ENCODE data around the gene TRMT10A. TPM values are rescaled to one million over a fixed set of nuclear protein-coding genes. Genes with fewer than 3 reads are reported as not detected.

TRMT10A gene
- total RNA-seq, 1 experiment from 2014 or later: 4.6 TPM

- Histone ChIP-seq H3K4ac (ENCODE audit: low read depth, low read length) (no peak overlapping the region), H3K27me3 (ENCODE audit: insufficient read depth, low read length) (no peaks in the 10 kb centered on the region), H4K8ac (replicated peaks; ENCODE audit: insufficient read length, low read depth, low read length) (no peak overlapping the region), H3K56ac (ENCODE audit: insufficient read length, low read depth, low read length) (no peak overlapping the region), H3K79me2 (ENCODE audit: insufficient read depth, low read length) (no peaks in the 10 kb centered on the region), H2AFZ (ENCODE audit: low read length) (no peak overlapping the region), H2BK12ac (ENCODE audit: insufficient read length, low read depth, low read length) (no peak overlapping the region), H3K18ac (ENCODE audit: insufficient read length, low read depth, low read length) (no peak overlapping the region), H4K20me1 (ENCODE audit: control insufficient read depth, insufficient read depth, insufficient read length) (no peaks in the 10 kb centered on the region), H3K27ac (ENCODE audit: insufficient read length, low read depth, low read length) (no peak overlapping the region), H3K4me1 (ENCODE audit: insufficient read depth, low read length) (no peaks in the 10 kb centered on the region; the same call in 1 of the 2 replicates), H4K5ac (ENCODE audit: insufficient read length, low read depth, low read length) (no peak overlapping the region), H2BK5ac (ENCODE audit: insufficient read length, low read length) (no peak overlapping the region), H3K9ac (ENCODE audit: extremely low read depth, insufficient read length, low read length) (no peak overlapping the region), H3K79me1 (ENCODE audit: insufficient read depth, low read depth, low read length, poor library complexity, severe bottlenecking) (no peaks in the 10 kb centered on the region), H4K91ac (ENCODE audit: insufficient read length, low read depth, low read length) (no peak overlapping the region), H2BK15ac (ENCODE audit: low read depth, low read length) (no peak overlapping the region), H3K23ac (ENCODE audit: insufficient read length, low read depth, low read length) (no peak overlapping the region), H3K23me2 (ENCODE audit: insufficient read length, low read depth, low read length, poor library complexity, severe bottlenecking) (no peaks in the 10 kb centered on the region), H2AK5ac (ENCODE audit: insufficient read length, low read length) (no peak overlapping the region), H3K4me2 (ENCODE audit: insufficient read depth, insufficient read length, low read length) (no peak overlapping the region), H3T11ph (ENCODE audit: low read length) (no peak overlapping the region), H2BK120ac (ENCODE audit: low read depth, low read length, poor library complexity, severe bottlenecking) (no peak overlapping the region), H3K9me3 (ENCODE audit: control insufficient read depth, low read depth, low read length) (no peaks in the 10 kb centered on the region), H3K14ac (ENCODE audit: insufficient read depth, low read length) (no peak overlapping the region), H2BK20ac (ENCODE audit: low read depth, low read length, poor library complexity, severe bottlenecking) (no peak overlapping the region)
- Mint-ChIP-seq H3K27me3 (ENCODE audit: low read depth) (no peaks in the 10 kb centered on the region), H3K27ac (no peak overlapping the region), H3K9me3 (no peaks in the 10 kb centered on the region), H3K36me3 (ENCODE audit: insufficient read depth in 1 of 3, low read depth in 3 of 3) (no peaks in the 10 kb centered on the region), H3K4me1 (peaks cover 9 to 11% of the 10 kb centered on the region in 2 experiments), H3K4me3 (no peak overlapping the region)
- no peak for DNase-seq
- WGBS (ENCODE audit: extremely low coverage, insufficient read length, low lambda C conversion rate): no CpG with 5 or more reads among the region's 1 CpG
- no peak for TF ChIP-seq CTCF (conservative IDR thresholded peaks at IDR 0.05)
These were observed 8.0 kb upstream of the TRMT10A start for GRCh38 chr4:99571883-99572282.

Measured in H9 (cell line).